A673 (cell line): ENCODE results near the gene CYP1B1. TPM values are rescaled to one million over a fixed set of nuclear protein-coding genes. Genes with fewer than 3 reads are reported as not detected.

Source experiments
- BruUV-seq: library from RNA; stranded (reverse); fragments of 400-500 nt; replicated peaks from 2 replicates; lab custom pipeline; 2021; lab: Mats Ljungman, UMichigan
- CTCF ChIA-PET: fragments of 300-600 bp; sonication (Branson Sonifier 250); formaldehyde crosslinking; loops from one replicate; lab custom pipeline; 2022; ENCODE audit warnings: antibody characterized with exemption; lab: Charles Lee
- POLR2A ChIA-PET: fragments of 300-600 bp; sonication (Branson Sonifier 250); formaldehyde crosslinking; loops from one replicate; lab custom pipeline; 2022; ENCODE audit warnings: antibody characterized with exemption; ENCODE audit not compliant: low non-redundant PET; lab: Charles Lee
- DNase-seq: peaks from one replicate; pipeline ENCODE4 v3.0.0-alpha.2; 2015; ENCODE audit warnings: low spot score
- H3K27ac ChIP-seq: fragments of 200-600 bp; sonication (generic); 2 replicates; pipeline ENCODE4 v1.5.1; 2016; ENCODE audit warnings: mixed run types, low read depth, mild to moderate bottlenecking, mixed read lengths, antibody characterized with exemption, low read length; ENCODE audit not compliant: poor library complexity, severe bottlenecking
- H3K27me3 ChIP-seq: fragments of 200-600 bp; sonication (generic); replicated peaks from 2 replicates; pipeline ENCODE4 v1.6.1; 2017; ENCODE audit warnings: mixed run types, low read depth, mild to moderate bottlenecking, mixed read lengths, antibody characterized with exemption, low read length; ENCODE audit not compliant: insufficient read depth, poor library complexity
- H3K36me3 ChIP-seq: fragments of 200-600 bp; sonication (generic); 2 replicates; pipeline ENCODE4 v1.6.1; 2016; ENCODE audit warnings: mixed run types, mild to moderate bottlenecking, mixed read lengths, antibody characterized with exemption, low read length; ENCODE audit not compliant: insufficient read depth, poor library complexity, severe bottlenecking
- H3K4me1 ChIP-seq: fragments of 200-600 bp; sonication (generic); 2 replicates; pipeline ENCODE4 v1.6.1; 2017; ENCODE audit warnings: mixed run types, mild to moderate bottlenecking, mixed read lengths, antibody characterized with exemption, low read length; ENCODE audit not compliant: insufficient read depth, poor library complexity, severe bottlenecking
- H3K4me3 ChIP-seq: fragments of 200-600 bp; sonication (generic); 2 replicates; pipeline ENCODE4 v1.5.1; 2016; ENCODE audit warnings: low read depth, mixed run types, mild to moderate bottlenecking, mixed read lengths, low read length; ENCODE audit not compliant: poor library complexity, severe bottlenecking
- H3K9me3 ChIP-seq: fragments of 200-600 bp; sonication (generic); 2 replicates; pipeline ENCODE4 v1.6.1; 2016; ENCODE audit warnings: mixed run types, low read depth, mild to moderate bottlenecking, mixed read lengths, antibody characterized with exemption, low read length; ENCODE audit not compliant: poor library complexity, severe bottlenecking
- CTCF ChIP-seq: fragments of 300-800, 200-600 bp; sonication (generic); conservative IDR thresholded peaks from 2 replicates; pipeline ENCODE4 v1.5.1; 2017; ENCODE audit warnings: low read depth, mild to moderate bottlenecking, antibody characterized with exemption, low read length, moderate library complexity, mixed read lengths
- EZH2 ChIP-seq: fragments of 200-600 bp; sonication (generic); IDR thresholded peaks from 2 replicates; pipeline ENCODE4 v1.6.1; 2017; ENCODE audit warnings: borderline replicate concordance, low read depth, mild to moderate bottlenecking, mixed read lengths, antibody characterized with exemption, low read length; ENCODE audit not compliant: poor library complexity, severe bottlenecking
- intact Hi-C: fragments of 100-400 bp; cut with micrococcal nuclease; formaldehyde crosslinking; loops from one replicate; pipeline ENCODE4 v1.10.0; 2022; ENCODE audit not compliant: unreplicated experiment
- total RNA-seq: library from RNA; stranded (reverse); gene quantifications from 2 replicates; pipeline ENCODE4 v1.2.3, GENCODE V29; 2021

The CYP1B1 gene
- total RNA-seq, 1 experiment from 2014 or later, result 0.92 TPM

- DNase-seq, result no peak
- Histone ChIP-seq H3K4me3 (no peak overlapping the region), H3K9me3 (no peaks in the 10 kb centered on the region), H3K4me1 (peaks cover 68% of the 10 kb centered on the region), H3K27ac (no peak overlapping the region), H3K27me3 (no peaks in the 10 kb centered on the region), H3K36me3 (no peaks in the 10 kb centered on the region)
- ChIA-PET POLR2A (no interaction called here), CTCF (interaction anchor here (1.4 kb wide), 1 partner anchor 21 kb away, joined by 3 read pairs; no protein-coding TSS in a partner anchor)
- intact Hi-C loops, result no loop called here
- no TSS peak for BruUV-seq
- TF ChIP-seq CTCF (no peak), EZH2 (no peak)
Observed at GRCh38 chr2:38095079-38095995, 19.4 kb upstream of the CYP1B1 start.

- no peaks in the 10 kb centered on the region for H3K36me3 ChIP-seq
- H3K27ac ChIP-seq, result no peak overlapping the region
- TF ChIP-seq CTCF (no peak), EZH2 (no peak)
- H3K9me3 ChIP-seq, result no peaks in the 10 kb centered on the region
- BruUV-seq, result no TSS peak
- peaks cover 54% of the 10 kb centered on the region for H3K4me1 ChIP-seq
- intact Hi-C loops, result no loop called here
- POLR2A ChIA-PET, result no interaction called here
- no peaks in the 10 kb centered on the region for H3K27me3 ChIP-seq
- no peak overlapping the region for H3K4me3 ChIP-seq
- CTCF ChIA-PET, result no interaction called here
- no peak for DNase-seq
Observed at GRCh38 chr2:38093527-38094165, 17.7 kb upstream of the CYP1B1 start.

GRCh38 chr2:38092196-38092902, 16.4 kb upstream of the CYP1B1 start:
- Histone ChIP-seq H3K9me3 (no peaks in the 10 kb centered on the region), H3K4me1 (peaks cover 41% of the 10 kb centered on the region), H3K36me3 (no peaks in the 10 kb centered on the region), H3K4me3 (no peak overlapping the region), H3K27ac (peak overlapping the region; percentile 28), H3K27me3 (no peaks in the 10 kb centered on the region)
- ChIA-PET CTCF (interaction anchor here (1.2 kb wide), 1 partner anchor 16 kb away, joined by 6 read pairs; the partner anchor contains the start of gene CYP1B1), POLR2A (no interaction called here)
- TF ChIP-seq CTCF, result no peak
- TF ChIP-seq EZH2, result no peak
- peak; percentile 54 for DNase-seq
- BruUV-seq, result no TSS peak
- intact Hi-C loops, result no loop called here
